ENCODE data around the gene LLGL2. TPM values are rescaled to one million over a fixed set of nuclear protein-coding genes. Genes with fewer than 3 reads are reported as not detected.

The LLGL2 gene
- total RNA-seq, 2 experiments from 2014 or later, result 12.6 to 21.6 TPM

GRCh38 chr17:75526555-75527270, 1.2 kb downstream of the LLGL2 start:
- no peaks in the 10 kb centered on the region for H3K79me2 ChIP-seq (ENCODE audit: insufficient read depth, low read depth, low read length)
- H3K27ac ChIP-seq (ENCODE audit: low read depth, low read length, poor library complexity, severe bottlenecking), result no peak overlapping the region
- peak overlapping the region; percentile 96 for H3K4me2 ChIP-seq (ENCODE audit: low read length)
- H3K36me3 ChIP-seq (ENCODE audit: insufficient read depth, low read length), result peaks cover 16% of the 10 kb centered on the region
- no peak for TF ChIP-seq EZH2phosphoT487 (IDR thresholded peaks at IDR 0.05; ENCODE audit: borderline replicate concordance, low read depth, low read length)
- TF ChIP-seq, protein P1, sequence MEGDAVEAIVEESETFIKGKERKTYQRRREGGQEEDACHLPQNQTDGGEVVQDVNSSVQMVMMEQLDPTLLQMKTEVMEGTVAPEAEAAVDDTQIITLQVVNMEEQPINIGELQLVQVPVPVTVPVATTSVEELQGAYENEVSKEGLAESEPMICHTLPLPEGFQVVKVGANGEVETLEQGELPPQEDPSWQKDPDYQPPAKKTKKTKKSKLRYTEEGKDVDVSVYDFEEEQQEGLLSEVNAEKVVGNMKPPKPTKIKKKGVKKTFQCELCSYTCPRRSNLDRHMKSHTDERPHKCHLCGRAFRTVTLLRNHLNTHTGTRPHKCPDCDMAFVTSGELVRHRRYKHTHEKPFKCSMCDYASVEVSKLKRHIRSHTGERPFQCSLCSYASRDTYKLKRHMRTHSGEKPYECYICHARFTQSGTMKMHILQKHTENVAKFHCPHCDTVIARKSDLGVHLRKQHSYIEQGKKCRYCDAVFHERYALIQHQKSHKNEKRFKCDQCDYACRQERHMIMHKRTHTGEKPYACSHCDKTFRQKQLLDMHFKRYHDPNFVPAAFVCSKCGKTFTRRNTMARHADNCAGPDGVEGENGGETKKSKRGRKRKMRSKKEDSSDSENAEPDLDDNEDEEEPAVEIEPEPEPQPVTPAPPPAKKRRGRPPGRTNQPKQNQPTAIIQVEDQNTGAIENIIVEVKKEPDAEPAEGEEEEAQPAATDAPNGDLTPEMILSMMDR (conservative IDR thresholded peaks at IDR 0.05; ENCODE audit: low read length), result no peak
- H2AFZ ChIP-seq (ENCODE audit: low read length), result no peak overlapping the region
- no peaks in the 10 kb centered on the region for H3K9me2 ChIP-seq (ENCODE audit: insufficient read depth, low read length)
- intact Hi-C loops (cut with micrococcal nuclease; ENCODE audit: unreplicated experiment), result no loop called here
- BruUV-seq (replicated peaks), result no TSS peak
- ChIA-PET POLR2A (interaction anchor here (0.8 to 1.2 kb wide), 4 partner anchors 23 to 653 kb away, joined by 3 to 6 read pairs (median 4); partner anchors contain the start of gene SLC25A19), CTCF (ENCODE audit: unreplicated experiment) (interaction anchor here (1.1 kb wide), 1 partner anchor 10 kb away, joined by 3 read pairs; the partner anchor contains the start of gene TSEN54)
- peak overlapping the region; percentile 72 for H3K4me3 ChIP-seq (ENCODE audit: low read depth, low read length, poor library complexity, severe bottlenecking)
- H3K4me1 ChIP-seq (ENCODE audit: insufficient read depth, low read length, poor library complexity, severe bottlenecking), result peaks cover 19% of the 10 kb centered on the region
- DNase-seq (ENCODE audit: low spot score), result no peak
- no peaks in the 10 kb centered on the region for H4K20me1 ChIP-seq (ENCODE audit: insufficient read depth, low read length)
- no peaks in the 10 kb centered on the region for H3K9me3 ChIP-seq (ENCODE audit: low read length)

DNA sequence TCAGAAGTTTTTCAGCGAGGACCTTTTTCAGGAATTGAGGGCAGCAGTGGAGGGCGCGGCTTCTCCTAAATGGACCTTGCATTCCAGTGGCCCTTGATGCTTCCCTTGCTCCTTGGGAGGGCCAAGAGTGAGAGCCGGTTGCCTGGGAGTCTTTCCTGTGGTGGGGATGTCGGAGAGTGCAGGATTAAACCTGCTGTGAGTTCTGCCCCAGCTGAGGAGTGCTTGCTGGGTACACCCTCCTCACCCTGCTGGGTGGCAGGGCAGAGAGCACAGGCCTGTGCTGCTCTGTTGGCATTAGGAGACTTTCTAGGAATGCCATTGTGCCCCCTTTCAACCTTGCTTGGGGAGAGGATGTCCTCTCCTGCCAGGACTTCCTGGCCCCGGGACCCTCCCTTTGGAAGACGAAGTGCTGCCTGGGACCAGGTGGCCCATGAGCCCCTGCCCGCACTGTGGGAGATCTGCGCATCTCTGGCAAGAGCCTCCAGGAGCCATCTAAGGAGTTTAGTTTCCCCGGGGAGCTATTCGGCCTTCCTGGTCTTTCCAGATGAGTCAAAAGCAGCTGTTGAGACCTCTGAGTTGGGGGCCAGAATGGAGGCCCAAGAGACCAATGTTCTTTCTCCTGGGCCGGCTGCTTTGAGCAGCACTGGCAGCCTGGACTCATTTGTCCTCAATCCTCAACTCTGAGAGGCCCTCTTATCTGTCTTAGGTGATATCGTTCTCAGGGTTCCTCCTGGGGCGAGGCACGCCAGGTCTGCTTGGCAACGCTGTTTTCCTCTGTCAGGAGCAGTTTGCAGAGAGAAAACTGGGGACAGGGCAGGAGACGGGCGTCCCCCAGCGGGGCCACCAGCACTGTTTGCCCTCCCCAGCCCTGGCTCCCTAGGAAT, 5.6 kb downstream of the LLGL2 start:
- Histone ChIP-seq H3K4me2 (ENCODE audit: low read length) (no peak overlapping the region), H3K27ac (ENCODE audit: low read depth, low read length, poor library complexity, severe bottlenecking) (no peak overlapping the region), H3K4me1 (ENCODE audit: insufficient read depth, low read length, poor library complexity, severe bottlenecking) (peaks cover 14% of the 10 kb centered on the region), H3K9me2 (ENCODE audit: insufficient read depth, low read length) (no peaks in the 10 kb centered on the region), H4K20me1 (ENCODE audit: insufficient read depth, low read length) (no peaks in the 10 kb centered on the region), H3K36me3 (ENCODE audit: insufficient read depth, low read length) (no peaks in the 10 kb centered on the region), H3K9me3 (ENCODE audit: low read length) (no peaks in the 10 kb centered on the region), H3K4me3 (ENCODE audit: low read depth, low read length, poor library complexity, severe bottlenecking) (no peak overlapping the region), H2AFZ (ENCODE audit: low read length) (no peak overlapping the region), H3K79me2 (ENCODE audit: insufficient read depth, low read depth, low read length) (no peaks in the 10 kb centered on the region)
- ChIA-PET POLR2A (interaction anchor here (0.9 kb wide), 1 partner anchor 8 kb away, joined by 3 read pairs; no protein-coding TSS in a partner anchor), CTCF (ENCODE audit: unreplicated experiment) (interaction anchor here (0.5 kb wide), 1 partner anchor 15 kb away, joined by 3 read pairs; the partner anchor contains the start of gene TSEN54)
- DNase-seq (ENCODE audit: low spot score), result no peak
- intact Hi-C loops (cut with micrococcal nuclease; ENCODE audit: unreplicated experiment), result no loop called here
- TF ChIP-seq EZH2phosphoT487 (IDR thresholded peaks at IDR 0.05; ENCODE audit: borderline replicate concordance, low read depth, low read length), result no peak
- TF ChIP-seq, protein P1 (conservative IDR thresholded peaks at IDR 0.05; ENCODE audit: low read length), result no peak
- BruUV-seq (replicated peaks), result no TSS peak
